Activated T-cell treated with anti-CD3 and anti-CD28 coated beads for 24 hours (primary cell): ENCODE data around the gene MMP1.

Experiments used
- DNase-seq: peaks from one replicate; pipeline ENCODE4 v3.0.0-alpha.2; 2020; ENCODE audit warnings: low read depth

MMP1 gene

GRCh38 chr11:102806296-102806695 is 8.3 kb upstream of the MMP1 start:
- no peak for DNase-seq

- DNase-seq: no peak
Observed at GRCh38 chr11:102802341-102802740, 4.4 kb upstream of the MMP1 start.

GRCh38 chr11:102800767-102801166 is 2.8 kb upstream of the MMP1 start:
- DNase-seq: no peak

- no peak for DNase-seq
Observed at GRCh38 chr11:102799681-102800340, 1.9 kb upstream of the MMP1 start.

GRCh38 chr11:102794382-102794781 is 3.6 kb downstream of the MMP1 start:
- DNase-seq: no peak

GRCh38 chr11:102793677-102794290 is 4.2 kb downstream of the MMP1 start:
- no peak for DNase-seq

GRCh38 chr11:102792604-102793003 is 5.4 kb downstream of the MMP1 start:
- DNase-seq: no peak

- no peak for DNase-seq
Observed at GRCh38 chr11:102791271-102792036, 6.5 kb downstream of the MMP1 start.

- no peak for DNase-seq
Observed at GRCh38 chr11:102788334-102788995, 9.5 kb downstream of the MMP1 start.

GRCh38 chr11:102784380-102784779 is 13.6 kb downstream of the MMP1 start:
- DNase-seq: no peak

GRCh38 chr11:102783720-102784119 is 14.2 kb downstream of the MMP1 start:
- no peak for DNase-seq

- no peak for DNase-seq
Observed at GRCh38 chr11:102783016-102783415, 14.9 kb downstream of the MMP1 start.

- no peak for DNase-seq
Observed at GRCh38 chr11:102781676-102782075, 16.3 kb downstream of the MMP1 start.

GRCh38 chr11:102780491-102780918 is 17.5 kb downstream of the MMP1 start, which contains the start of gene MMP10:
TSS of gene MMP10 (minus strand) at chr11:102780628. CDS start at chr11:102780591, 37 bp downstream.
- DNase-seq: no peak

- DNase-seq: no peak
Observed at GRCh38 chr11:102776454-102776853, 21.5 kb downstream of the MMP1 start.

- no peak for DNase-seq
Observed at GRCh38 chr11:102773386-102773785, 24.6 kb downstream of the MMP1 start.

GRCh38 chr11:102771351-102771750 is 26.6 kb downstream of the MMP1 start:
- no peak for DNase-seq

GRCh38 chr11:102770191-102770590 is 27.8 kb downstream of the MMP1 start:
- no peak for DNase-seq

- DNase-seq: no peak
Observed at GRCh38 chr11:102767800-102768199, 30.2 kb downstream of the MMP1 start.

GRCh38 chr11:102763440-102763839 is 34.5 kb downstream of the MMP1 start:
- no peak for DNase-seq

- no peak for DNase-seq
Observed at GRCh38 chr11:102762361-102762767, 35.6 kb downstream of the MMP1 start.

- DNase-seq: no peak
Observed at GRCh38 chr11:102761646-102762238, 36.2 kb downstream of the MMP1 start.
